Panc1 (cell line): ENCODE measurements around the gene PLCB4. TPM values are rescaled to one million over a fixed set of nuclear protein-coding genes. Genes with fewer than 3 reads are reported as not detected.

ENCODE experiments used
- ATAC-seq: fragments of 200-7000 bp; cut with Tn5 transposase; 2 replicates; pipeline ENCODE4 v1.9.1; 2020; ENCODE audit warnings: mild to moderate bottlenecking, moderate library complexity
- BruUV-seq: library from RNA; stranded (reverse); fragments of 400-500 nt; replicated peaks from 2 replicates; lab custom pipeline; 2021; lab: Mats Ljungman, UMichigan
- CTCF ChIA-PET: fragments of 300-600 bp; sonication (Branson Sonifier 250); formaldehyde crosslinking; loops from one replicate; lab custom pipeline; 2022; ENCODE audit warnings: antibody characterized with exemption; lab: Charles Lee
- POLR2A ChIA-PET: fragments of 300-600 bp; sonication (Branson Sonifier 250); formaldehyde crosslinking; loops from one replicate; lab custom pipeline; 2022; ENCODE audit warnings: antibody characterized with exemption; lab: Charles Lee
- DNase-seq: peaks from one replicate; pipeline ENCODE4 v3.0.0-alpha.2; 2010; ENCODE audit warnings: low read depth, low spot score
- H3K27ac ChIP-seq: 2 replicates; pipeline ENCODE4 v1.5.1; 2011; ENCODE audit warnings: mild to moderate bottlenecking, low read length, inconsistent platforms
- H3K27me3 ChIP-seq: fragments of 200-500 bp; sonication (Bioruptor generic); 2 replicates; pipeline ENCODE4 v1.6.0; 2014; ENCODE audit warnings: low read length, inconsistent platforms; ENCODE audit not compliant: control insufficient read depth, insufficient read depth
- H3K36me3 ChIP-seq: fragments of 200-500 bp; sonication (Bioruptor generic); 2 replicates; pipeline ENCODE4 v1.5.1; 2014; ENCODE audit warnings: inconsistent platforms, mild to moderate bottlenecking, low read length, moderate library complexity; ENCODE audit not compliant: control insufficient read depth, insufficient read depth
- H3K4me1 ChIP-seq: 2 replicates; pipeline ENCODE4 v1.5.1; 2011; ENCODE audit warnings: inconsistent platforms, mild to moderate bottlenecking, low read length, moderate library complexity; ENCODE audit not compliant: control insufficient read depth, insufficient read depth
- H3K4me3 ChIP-seq, 2 experiments: 2 replicates each; pipeline ENCODE4 v1.5.1; 2011 to 2012; ENCODE audit warnings: low read depth in 2 of 2, low read length in 2 of 2, mild to moderate bottlenecking in 2 of 2, inconsistent platforms in 1 of 2, moderate library complexity in 1 of 2
- H3K9me3 ChIP-seq: fragments of 200-500 bp; sonication (Bioruptor generic); 2 replicates; pipeline ENCODE4 v1.5.1; 2014; ENCODE audit warnings: low read depth, mild to moderate bottlenecking, inconsistent platforms, low read length, moderate library complexity; ENCODE audit not compliant: control insufficient read depth, insufficient read depth
- POLR2AphosphoS5 ChIP-seq: IDR thresholded peaks from 2 replicates; pipeline ENCODE4 v1.6.1; 2012; ENCODE audit warnings: mild to moderate bottlenecking, low read depth, low read length, moderate library complexity
- SIN3A ChIP-seq: IDR thresholded peaks from 2 replicates; pipeline ENCODE4 v1.6.1; 2012; ENCODE audit warnings: low read depth, mild to moderate bottlenecking, low read length, moderate library complexity, borderline replicate concordance; ENCODE audit not compliant: insufficient read depth
- TCF7L2 ChIP-seq: IDR thresholded peaks from 2 replicates; pipeline ENCODE4 v1.6.1; 2011; ENCODE audit warnings: mild to moderate bottlenecking, low read depth, low read length, inconsistent platforms
- in situ Hi-C: cut with HindIII; loops from 2 replicates; pipeline ENCODE4 v1.10.0; 2016; ENCODE audit warnings: low sequenced_read_pairs, low pct_unique_long_range_greater_than_20kb
- intact Hi-C: fragments of 100-400 bp; cut with micrococcal nuclease; formaldehyde crosslinking; loops from one replicate; pipeline ENCODE4 v1.10.0; 2022; ENCODE audit not compliant: unreplicated experiment
- total RNA-seq: library from RNA; stranded (reverse); gene quantifications from one replicate; pipeline ENCODE4 v1.2.1, GENCODE V29; 2021; ENCODE audit not compliant: unreplicated experiment
- TF ChIP-seq, protein P1 (sequence below): fragments of 450-650 bp; IDR thresholded peaks from 2 replicates; pipeline ENCODE4 v1.5.1; 2017; ENCODE audit warnings: mild to moderate bottlenecking
- TF ChIP-seq, protein P2 (sequence below), 2 experiments: IDR thresholded peaks; 2 replicates each; pipeline ENCODE4 v1.6.1; 2011 to 2012; ENCODE audit warnings: low read depth in 2 of 2, control low read depth in 1 of 2, low read length in 1 of 2, mild to moderate bottlenecking in 1 of 2, moderate library complexity in 1 of 2; ENCODE audit not compliant: insufficient read depth in 1 of 2

Gene PLCB4
- total RNA-seq, 1 experiment from 2014 or later, result 1.5 TPM

DNA sequence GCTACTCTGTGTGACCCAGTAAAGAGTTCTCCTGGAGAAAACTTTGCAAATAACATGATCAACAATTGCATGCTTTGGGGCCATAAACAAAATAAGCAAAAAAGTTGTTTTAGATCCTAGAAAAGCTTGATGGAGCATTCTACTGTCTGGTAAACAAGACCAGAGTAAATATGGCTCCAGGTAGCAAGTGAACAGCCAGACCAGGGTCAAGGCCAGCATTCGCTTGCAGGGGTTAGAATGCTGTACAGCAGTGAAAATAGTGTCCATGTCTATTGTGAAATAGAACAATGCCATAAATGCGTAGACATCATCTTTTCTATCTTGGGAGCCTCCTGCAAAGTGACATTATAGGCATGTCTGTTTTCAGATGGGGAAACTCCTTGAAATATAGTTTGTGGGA lies 216.7 kb downstream of the PLCB4 start:
- ChIA-PET POLR2A (no interaction called here), CTCF (no interaction called here)
- H3K36me3 ChIP-seq, result no peaks in the 10 kb centered on the region
- no peak overlapping the region for H3K4me3 ChIP-seq
- TF ChIP-seq POLR2AphosphoS5, result no peak
- TF ChIP-seq, protein P1, sequence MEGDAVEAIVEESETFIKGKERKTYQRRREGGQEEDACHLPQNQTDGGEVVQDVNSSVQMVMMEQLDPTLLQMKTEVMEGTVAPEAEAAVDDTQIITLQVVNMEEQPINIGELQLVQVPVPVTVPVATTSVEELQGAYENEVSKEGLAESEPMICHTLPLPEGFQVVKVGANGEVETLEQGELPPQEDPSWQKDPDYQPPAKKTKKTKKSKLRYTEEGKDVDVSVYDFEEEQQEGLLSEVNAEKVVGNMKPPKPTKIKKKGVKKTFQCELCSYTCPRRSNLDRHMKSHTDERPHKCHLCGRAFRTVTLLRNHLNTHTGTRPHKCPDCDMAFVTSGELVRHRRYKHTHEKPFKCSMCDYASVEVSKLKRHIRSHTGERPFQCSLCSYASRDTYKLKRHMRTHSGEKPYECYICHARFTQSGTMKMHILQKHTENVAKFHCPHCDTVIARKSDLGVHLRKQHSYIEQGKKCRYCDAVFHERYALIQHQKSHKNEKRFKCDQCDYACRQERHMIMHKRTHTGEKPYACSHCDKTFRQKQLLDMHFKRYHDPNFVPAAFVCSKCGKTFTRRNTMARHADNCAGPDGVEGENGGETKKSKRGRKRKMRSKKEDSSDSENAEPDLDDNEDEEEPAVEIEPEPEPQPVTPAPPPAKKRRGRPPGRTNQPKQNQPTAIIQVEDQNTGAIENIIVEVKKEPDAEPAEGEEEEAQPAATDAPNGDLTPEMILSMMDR, result no peak
- TF ChIP-seq SIN3A, result no peak
- no peak for TF ChIP-seq TCF7L2
- TF ChIP-seq, protein P2, sequence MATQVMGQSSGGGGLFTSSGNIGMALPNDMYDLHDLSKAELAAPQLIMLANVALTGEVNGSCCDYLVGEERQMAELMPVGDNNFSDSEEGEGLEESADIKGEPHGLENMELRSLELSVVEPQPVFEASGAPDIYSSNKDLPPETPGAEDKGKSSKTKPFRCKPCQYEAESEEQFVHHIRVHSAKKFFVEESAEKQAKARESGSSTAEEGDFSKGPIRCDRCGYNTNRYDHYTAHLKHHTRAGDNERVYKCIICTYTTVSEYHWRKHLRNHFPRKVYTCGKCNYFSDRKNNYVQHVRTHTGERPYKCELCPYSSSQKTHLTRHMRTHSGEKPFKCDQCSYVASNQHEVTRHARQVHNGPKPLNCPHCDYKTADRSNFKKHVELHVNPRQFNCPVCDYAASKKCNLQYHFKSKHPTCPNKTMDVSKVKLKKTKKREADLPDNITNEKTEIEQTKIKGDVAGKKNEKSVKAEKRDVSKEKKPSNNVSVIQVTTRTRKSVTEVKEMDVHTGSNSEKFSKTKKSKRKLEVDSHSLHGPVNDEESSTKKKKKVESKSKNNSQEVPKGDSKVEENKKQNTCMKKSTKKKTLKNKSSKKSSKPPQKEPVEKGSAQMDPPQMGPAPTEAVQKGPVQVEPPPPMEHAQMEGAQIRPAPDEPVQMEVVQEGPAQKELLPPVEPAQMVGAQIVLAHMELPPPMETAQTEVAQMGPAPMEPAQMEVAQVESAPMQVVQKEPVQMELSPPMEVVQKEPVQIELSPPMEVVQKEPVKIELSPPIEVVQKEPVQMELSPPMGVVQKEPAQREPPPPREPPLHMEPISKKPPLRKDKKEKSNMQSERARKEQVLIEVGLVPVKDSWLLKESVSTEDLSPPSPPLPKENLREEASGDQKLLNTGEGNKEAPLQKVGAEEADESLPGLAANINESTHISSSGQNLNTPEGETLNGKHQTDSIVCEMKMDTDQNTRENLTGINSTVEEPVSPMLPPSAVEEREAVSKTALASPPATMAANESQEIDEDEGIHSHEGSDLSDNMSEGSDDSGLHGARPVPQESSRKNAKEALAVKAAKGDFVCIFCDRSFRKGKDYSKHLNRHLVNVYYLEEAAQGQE (IDR thresholded peaks at IDR 0.05; ENCODE audit: insufficient read depth in 1 of 2, low read depth in 2 of 2, low read length in 1 of 2), result no peak
- no TSS peak for BruUV-seq
- H3K27me3 ChIP-seq, result no peaks in the 10 kb centered on the region
- in situ Hi-C loops (no loop called here), intact Hi-C loops (no loop called here)
- ATAC-seq (no peak), DNase-seq (no peak)
- no peak overlapping the region for H3K27ac ChIP-seq
- no peaks in the 10 kb centered on the region for H3K4me1 ChIP-seq
- H3K9me3 ChIP-seq, result no peaks in the 10 kb centered on the region; the same call in none of the 2 replicates

DNA sequence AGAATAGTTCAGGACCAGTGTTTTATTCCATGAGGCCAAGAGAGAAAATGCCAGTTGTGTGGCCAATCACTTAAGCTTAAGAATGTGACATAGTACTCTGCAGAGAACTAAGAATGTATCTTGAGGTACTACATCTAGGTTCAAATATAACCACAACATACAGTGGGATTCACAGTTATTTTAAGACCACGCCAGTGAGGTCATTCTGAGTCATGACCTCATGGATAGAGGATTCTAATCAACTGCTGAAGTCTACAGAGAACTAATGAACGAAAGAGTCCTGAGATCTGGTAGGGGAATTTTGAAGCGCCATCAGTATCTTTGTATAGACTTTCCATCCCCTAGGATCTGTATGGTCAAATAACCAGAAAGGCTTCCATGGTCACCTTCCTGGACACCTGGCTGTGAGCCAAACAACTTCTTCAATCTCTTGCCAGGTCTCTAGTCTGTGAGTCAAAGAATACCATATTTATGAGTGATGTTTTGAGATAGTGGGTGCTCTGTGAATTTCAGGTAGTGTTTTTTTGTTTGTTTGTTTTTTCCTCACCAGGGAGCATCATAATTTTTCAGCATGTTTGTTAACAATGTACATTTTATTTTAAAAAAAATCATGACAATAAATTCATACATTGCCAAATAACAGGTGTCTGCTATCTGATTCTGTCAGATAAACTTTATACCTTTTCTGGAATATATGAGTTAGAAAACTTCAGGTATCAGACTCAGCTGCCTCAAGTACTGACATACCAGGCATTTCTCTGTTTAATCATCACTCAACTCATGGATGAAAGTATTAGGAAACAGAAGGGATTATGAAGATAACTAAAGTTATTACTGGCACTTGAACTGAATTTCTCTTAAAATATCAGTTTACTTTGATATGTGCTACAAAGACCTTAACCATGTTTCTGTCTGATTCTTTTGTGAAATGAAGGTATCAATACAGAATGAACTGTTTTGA lies 217.9 kb downstream of the PLCB4 start:
- intact Hi-C loops, result no loop called here
- POLR2A ChIA-PET, result no interaction called here
- TF ChIP-seq, protein P1, result no peak
- TF ChIP-seq SIN3A, result no peak
- TF ChIP-seq, protein P2 (IDR thresholded peaks at IDR 0.05; ENCODE audit: insufficient read depth in 1 of 2, low read depth in 2 of 2, low read length in 1 of 2), result no peak
- TF ChIP-seq POLR2AphosphoS5, result no peak
- no peak overlapping the region for H3K27ac ChIP-seq
- H3K27me3 ChIP-seq, result no peaks in the 10 kb centered on the region
- H3K9me3 ChIP-seq, result no peaks in the 10 kb centered on the region; the same call in none of the 2 replicates
- no peak overlapping the region for H3K4me3 ChIP-seq
- no peaks in the 10 kb centered on the region for H3K36me3 ChIP-seq
- in situ Hi-C loops, result no loop called here
- H3K4me1 ChIP-seq, result no peaks in the 10 kb centered on the region
- no TSS peak for BruUV-seq
- ATAC-seq (no peak), DNase-seq (no peak)
- CTCF ChIA-PET, result no interaction called here
